Hepatocyte (in vitro differentiated cells): ENCODE results near the gene CCDC74B. TPM values are rescaled to one million over a fixed set of nuclear protein-coding genes. Genes with fewer than 3 reads are reported as not detected.
"Not testable (repeated sequence)": the region's sequence is repeated elsewhere in the genome, so short reads cannot be mapped to it uniquely, and the experiment has no call there.

Experiments
- DNase-seq: peaks from one replicate; pipeline ENCODE4 v3.0.0-alpha.2; 2016; ENCODE audit warnings: low spot score
- H2AFZ ChIP-seq: fragments of 200-600 bp; sonication (generic); 2 replicates; pipeline ENCODE4 v1.6.0; 2016; ENCODE audit warnings: antibody characterized with exemption, mild to moderate bottlenecking
- H3K27ac ChIP-seq: fragments of 200-600 bp; sonication (generic); 2 replicates; pipeline ENCODE4 v1.5.1; 2016; ENCODE audit warnings: mild to moderate bottlenecking
- H3K27me3 ChIP-seq: fragments of 200-600 bp; sonication (generic); 2 replicates; pipeline ENCODE4 v1.6.1; 2016
- H3K36me3 ChIP-seq: fragments of 200-600 bp; sonication (generic); replicated peaks from 2 replicates; pipeline ENCODE4 v1.5.1; 2016; ENCODE audit warnings: low read depth; ENCODE audit not compliant: insufficient read depth
- H3K4me1 ChIP-seq: fragments of 200-600 bp; sonication (generic); 2 replicates; pipeline ENCODE4 v1.5.1; 2016; ENCODE audit warnings: mild to moderate bottlenecking, moderate library complexity; ENCODE audit not compliant: insufficient read depth
- H3K4me2 ChIP-seq: fragments of 200-600 bp; sonication (generic); 2 replicates; pipeline ENCODE4 v1.6.0; 2016
- H3K4me3 ChIP-seq: fragments of 200-600 bp; sonication (generic); 2 replicates; pipeline ENCODE4 v1.5.1; 2016; ENCODE audit warnings: mild to moderate bottlenecking
- H3K79me2 ChIP-seq: fragments of 200-600 bp; sonication (generic); 2 replicates; pipeline ENCODE4 v1.6.0; 2017; ENCODE audit warnings: mild to moderate bottlenecking
- H3K9me2 ChIP-seq: fragments of 200-600 bp; sonication (generic); replicated peaks from 2 replicates; pipeline ENCODE4 v1.6.0; 2017; ENCODE audit warnings: mild to moderate bottlenecking; ENCODE audit not compliant: insufficient read depth
- H3K9me3 ChIP-seq: fragments of 200-600 bp; sonication (generic); 2 replicates; pipeline ENCODE4 v1.5.1; 2016; ENCODE audit warnings: low read depth, mild to moderate bottlenecking
- H4K20me1 ChIP-seq: fragments of 200-600 bp; sonication (generic); 2 replicates; pipeline ENCODE4 v1.6.0; 2016; ENCODE audit warnings: mild to moderate bottlenecking; ENCODE audit not compliant: insufficient read depth, poor library complexity, severe bottlenecking
- EZH2 ChIP-seq: fragments of 200-600 bp; sonication (generic); IDR thresholded peaks from 2 replicates; pipeline ENCODE4 v1.6.1; 2016; ENCODE audit warnings: antibody characterized with exemption, mild to moderate bottlenecking, borderline replicate concordance
- EZH2phosphoT487 ChIP-seq: fragments of 200-600 bp; sonication (generic); IDR thresholded peaks from one replicate; pipeline ENCODE4 v1.6.1; 2018; ENCODE audit warnings: antibody characterized with exemption, mild to moderate bottlenecking, low read depth, moderate library complexity; ENCODE audit not compliant: unreplicated experiment, severe bottlenecking
- WGBS: methylation state at CpG from one replicate; pipeline ENCODE4 v1.1.6; 2016; ENCODE audit warnings: low lambda C conversion rate; ENCODE audit errors: missing lambda C conversion rate; 5-methylcytosine and 5-hydroxymethylcytosine counted together
- polyA plus RNA-seq: library from polyadenylated mRNA; unstranded; fragments of >200 nt; fragmentation: Nextera tagmentation; extraction: Ambion mirVana; gene quantifications from 2 replicates; pipeline ENCODE4 v1.2.1, GENCODE V29; 2016
- total RNA-seq: library from RNA; depleted of rRNA; stranded (reverse); fragments of >200 nt; gene quantifications from 2 replicates; pipeline ENCODE4 v1.2.3, GENCODE V29; 2014
- TF ChIP-seq, protein P1 (sequence below): fragments of 200-600 bp; sonication (generic); IDR thresholded peaks from 2 replicates; pipeline ENCODE4 v1.5.1; 2016; ENCODE audit warnings: antibody characterized with exemption, mild to moderate bottlenecking; ENCODE audit not compliant: poor library complexity

The CCDC74B gene
- total and polyA plus RNA-seq, 2 experiments from 2014 or later = 3.8 to 5.3 TPM

DNA sequence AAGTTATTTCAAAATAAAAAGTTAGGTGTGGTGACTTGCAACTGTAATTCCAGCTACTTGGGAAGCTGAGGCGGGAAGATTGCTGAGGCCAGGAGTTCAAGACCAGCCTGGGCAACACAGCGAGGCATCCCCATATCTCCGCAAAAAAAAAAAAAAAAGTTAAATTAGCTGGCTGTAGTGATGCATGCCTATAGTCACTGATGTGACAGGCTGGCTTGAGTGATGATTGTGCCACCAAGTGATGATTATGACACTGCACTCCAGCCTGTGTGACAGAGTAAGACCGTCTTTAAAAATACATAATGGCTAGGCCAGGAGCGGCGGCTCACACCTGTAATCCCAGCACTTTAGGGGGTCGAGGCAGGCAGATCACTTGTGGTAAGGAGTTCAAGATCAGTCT lies 25.0 kb upstream of the CCDC74B start:
- TF ChIP-seq, protein P1, sequence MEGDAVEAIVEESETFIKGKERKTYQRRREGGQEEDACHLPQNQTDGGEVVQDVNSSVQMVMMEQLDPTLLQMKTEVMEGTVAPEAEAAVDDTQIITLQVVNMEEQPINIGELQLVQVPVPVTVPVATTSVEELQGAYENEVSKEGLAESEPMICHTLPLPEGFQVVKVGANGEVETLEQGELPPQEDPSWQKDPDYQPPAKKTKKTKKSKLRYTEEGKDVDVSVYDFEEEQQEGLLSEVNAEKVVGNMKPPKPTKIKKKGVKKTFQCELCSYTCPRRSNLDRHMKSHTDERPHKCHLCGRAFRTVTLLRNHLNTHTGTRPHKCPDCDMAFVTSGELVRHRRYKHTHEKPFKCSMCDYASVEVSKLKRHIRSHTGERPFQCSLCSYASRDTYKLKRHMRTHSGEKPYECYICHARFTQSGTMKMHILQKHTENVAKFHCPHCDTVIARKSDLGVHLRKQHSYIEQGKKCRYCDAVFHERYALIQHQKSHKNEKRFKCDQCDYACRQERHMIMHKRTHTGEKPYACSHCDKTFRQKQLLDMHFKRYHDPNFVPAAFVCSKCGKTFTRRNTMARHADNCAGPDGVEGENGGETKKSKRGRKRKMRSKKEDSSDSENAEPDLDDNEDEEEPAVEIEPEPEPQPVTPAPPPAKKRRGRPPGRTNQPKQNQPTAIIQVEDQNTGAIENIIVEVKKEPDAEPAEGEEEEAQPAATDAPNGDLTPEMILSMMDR = no peak
- TF ChIP-seq EZH2phosphoT487 (no peak), EZH2 (no peak)
- Histone ChIP-seq H4K20me1 (no peaks in the 10 kb centered on the region), H3K9me3 (no peaks in the 10 kb centered on the region), H3K4me3 (no peak overlapping the region), H3K27me3 (no peaks in the 10 kb centered on the region), H3K79me2 (no peaks in the 10 kb centered on the region), H3K27ac (no peak overlapping the region), H3K36me3 (no peaks in the 10 kb centered on the region), H3K4me1 (no peaks in the 10 kb centered on the region), H3K9me2 (no peaks in the 10 kb centered on the region), H3K4me2 (no peak overlapping the region), H2AFZ (no peak overlapping the region)
- WGBS = 93% methylated on average over 7 of the region's 7 CpGs
- DNase-seq = no peak

DNA sequence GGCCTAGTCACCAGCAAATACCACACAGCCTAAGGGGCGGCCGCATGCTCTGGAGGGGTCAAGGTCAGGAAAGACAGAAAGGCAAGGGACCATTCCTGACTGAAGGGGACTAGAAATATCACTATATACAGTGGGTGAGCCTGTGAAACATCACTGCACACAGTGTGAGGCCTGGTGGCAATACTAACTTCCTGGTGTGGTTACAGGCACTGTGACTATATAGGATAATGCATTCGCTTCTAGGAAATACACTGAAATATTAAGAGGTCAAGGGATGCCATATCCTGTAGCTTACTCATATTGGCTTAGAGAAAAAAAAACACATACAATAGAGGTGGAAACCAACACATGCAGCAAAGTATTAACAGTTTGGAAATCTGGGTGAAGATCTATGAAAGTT lies 24.3 kb upstream of the CCDC74B start:
- DNase-seq, H4K20me1 ChIP-seq, H3K9me2 ChIP-seq, H3K4me3 ChIP-seq, H3K27ac ChIP-seq, H2AFZ ChIP-seq, H3K79me2 ChIP-seq, H3K36me3 ChIP-seq, H3K4me2 ChIP-seq, H3K27me3 ChIP-seq, H3K9me3 ChIP-seq, H3K4me1 ChIP-seq: not testable (repeated sequence)
- WGBS = 92% methylated on average over 3 of the region's 3 CpGs

DNA sequence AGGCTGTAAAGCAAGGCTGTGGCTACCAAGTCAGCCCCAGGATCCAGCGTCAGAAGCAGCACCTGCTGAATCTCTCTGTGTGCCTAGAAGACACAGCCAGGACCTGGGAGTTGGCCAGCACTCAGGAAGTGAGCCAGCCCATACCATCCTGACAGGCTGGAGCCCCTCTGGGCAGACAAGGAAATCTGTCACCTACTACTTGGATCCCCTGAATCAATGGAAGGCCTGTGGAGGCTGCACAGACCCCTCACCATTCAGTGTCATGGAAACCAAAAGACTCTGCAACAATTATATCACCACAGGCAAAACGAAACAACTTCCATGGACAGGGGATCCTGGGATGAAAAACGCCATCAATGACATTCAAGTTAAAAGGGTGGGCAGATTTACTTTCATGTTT lies 21.7 kb upstream of the CCDC74B start:
- not testable (repeated sequence) for H3K4me2 ChIP-seq, H4K20me1 ChIP-seq, H3K79me2 ChIP-seq, H3K9me3 ChIP-seq, H3K4me3 ChIP-seq, H3K36me3 ChIP-seq, H3K4me1 ChIP-seq, H3K9me2 ChIP-seq, DNase-seq, H3K27ac ChIP-seq, H3K27me3 ChIP-seq, H2AFZ ChIP-seq
- 91% methylated on average over 3 of the region's 3 CpGs for whole genome bisulfite sequencing

DNA sequence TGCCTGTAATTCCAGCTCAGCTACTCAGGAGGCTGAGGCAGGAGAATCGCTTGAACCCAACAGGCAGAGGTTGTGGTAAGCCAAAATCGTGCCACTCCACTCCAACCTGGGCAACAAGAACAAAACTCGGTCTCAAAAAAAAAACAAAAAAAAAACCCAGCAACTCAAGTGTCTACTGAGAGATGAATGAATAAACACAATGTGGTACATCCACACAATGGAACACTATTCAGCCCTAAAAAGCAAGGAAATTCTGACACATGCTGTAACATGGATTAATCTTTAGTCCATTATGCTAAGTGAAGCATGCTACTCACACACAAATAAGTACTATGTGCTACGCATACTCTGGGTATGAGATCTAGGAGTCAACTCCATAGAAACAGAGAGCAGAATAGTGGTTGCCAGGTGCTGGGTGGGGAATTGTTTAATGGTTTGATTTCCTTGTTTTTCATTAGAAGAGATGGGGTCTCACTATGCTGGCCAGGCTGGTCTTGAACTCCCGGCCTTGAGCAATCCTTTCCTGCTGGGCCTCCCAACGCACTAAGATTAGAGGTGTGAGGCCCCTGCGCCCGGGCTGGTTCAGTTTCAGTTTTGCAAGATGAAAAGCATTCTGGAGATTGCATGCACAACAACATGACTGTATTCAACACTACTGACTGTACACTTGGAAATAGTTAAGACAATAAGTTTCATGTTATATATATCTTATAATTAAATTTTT lies 20.5 kb upstream of the CCDC74B start:
- no peaks in the 10 kb centered on the region for H4K20me1 ChIP-seq

DNA sequence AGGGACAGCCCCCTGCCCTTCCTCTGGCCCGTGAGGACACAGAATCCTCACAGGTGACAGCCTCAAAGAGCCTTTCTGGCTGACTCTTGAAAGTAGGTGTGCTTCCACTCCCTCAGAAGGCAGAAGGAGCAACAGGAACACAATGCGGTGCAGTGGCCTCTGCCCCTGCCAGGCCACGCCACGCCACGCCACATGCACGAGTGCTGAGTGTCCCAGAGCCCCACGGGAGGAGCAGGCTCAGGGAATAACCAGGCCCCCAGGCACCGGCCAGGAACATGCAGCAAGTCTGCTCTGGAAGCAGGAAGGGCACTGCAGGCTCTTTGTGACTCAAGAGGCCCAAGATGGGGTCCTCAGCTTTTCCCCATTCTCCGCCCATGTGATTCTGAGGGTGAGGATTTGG lies 18.1 kb upstream of the CCDC74B start:
- H3K4me2 ChIP-seq = no peak overlapping the region
- 96% methylated on average over 9 of the region's 9 CpGs for WGBS
- H3K79me2 ChIP-seq = no peaks in the 10 kb centered on the region
- H3K9me2 ChIP-seq = no peaks in the 10 kb centered on the region
- no peak overlapping the region for H2AFZ ChIP-seq
- no peaks in the 10 kb centered on the region for H4K20me1 ChIP-seq
- H3K27ac ChIP-seq = no peak overlapping the region
- H3K36me3 ChIP-seq = no peaks in the 10 kb centered on the region
- H3K27me3 ChIP-seq = no peaks in the 10 kb centered on the region
- no peak overlapping the region for H3K4me3 ChIP-seq
- TF ChIP-seq, protein P1 = no peak
- no peak for TF ChIP-seq EZH2
- H3K9me3 ChIP-seq = no peaks in the 10 kb centered on the region
- DNase-seq = no peak
- no peaks in the 10 kb centered on the region for H3K4me1 ChIP-seq

More for the DNA sequence above, 20.5 kb upstream of the CCDC74B start:
- no peak for DNase-seq
- H3K4me1 ChIP-seq = no peaks in the 10 kb centered on the region
- no peak overlapping the region for H3K27ac ChIP-seq
- no peaks in the 10 kb centered on the region for H3K79me2 ChIP-seq
- H3K36me3 ChIP-seq = no peaks in the 10 kb centered on the region
- TF ChIP-seq EZH2phosphoT487 (no peak), EZH2 (no peak)
- H3K27me3 ChIP-seq = no peaks in the 10 kb centered on the region
- no peak overlapping the region for H2AFZ ChIP-seq
- WGBS = 96% methylated on average over 8 of the region's 8 CpGs
- no peak overlapping the region for H3K4me2 ChIP-seq
- no peaks in the 10 kb centered on the region for H3K9me3 ChIP-seq
- no peaks in the 10 kb centered on the region for H3K9me2 ChIP-seq
- no peak overlapping the region for H3K4me3 ChIP-seq

DNA sequence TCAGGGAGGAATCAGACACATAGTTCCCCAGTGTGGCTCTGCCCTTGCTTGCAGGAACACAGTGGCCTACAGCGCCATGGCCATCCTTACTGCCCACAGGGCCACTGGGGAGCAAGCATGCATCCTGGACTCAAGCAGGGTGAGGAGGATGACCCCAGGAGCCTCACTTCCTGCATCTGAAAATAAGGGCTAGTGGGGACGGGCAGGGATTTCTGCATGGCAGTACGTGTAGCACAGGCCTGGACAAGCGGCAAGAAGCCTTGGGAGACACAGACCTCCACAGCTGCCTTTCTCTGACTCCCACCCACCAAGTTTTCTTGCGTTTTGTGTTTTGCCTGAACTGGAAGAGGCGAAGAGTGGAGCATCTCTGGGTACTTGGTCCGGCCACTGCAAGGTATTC lies 17.6 kb upstream of the CCDC74B start:
- H3K4me3 ChIP-seq, H3K4me1 ChIP-seq, H3K9me2 ChIP-seq, H3K27me3 ChIP-seq, H3K79me2 ChIP-seq, H2AFZ ChIP-seq, H3K36me3 ChIP-seq, H3K9me3 ChIP-seq, H3K27ac ChIP-seq, DNase-seq, H3K4me2 ChIP-seq, H4K20me1 ChIP-seq: not testable (repeated sequence)
- 95% methylated on average over 7 of the region's 7 CpGs for WGBS
